ENCODE measurements around the gene RUFY4.
A peak's percentile ranks its signal among the peaks of the same experiment; 100 is the strongest.
"Not testable (repeated sequence)": the region's sequence is repeated elsewhere in the genome, so short reads cannot be mapped to it uniquely, and the experiment has no call there.

DNA sequence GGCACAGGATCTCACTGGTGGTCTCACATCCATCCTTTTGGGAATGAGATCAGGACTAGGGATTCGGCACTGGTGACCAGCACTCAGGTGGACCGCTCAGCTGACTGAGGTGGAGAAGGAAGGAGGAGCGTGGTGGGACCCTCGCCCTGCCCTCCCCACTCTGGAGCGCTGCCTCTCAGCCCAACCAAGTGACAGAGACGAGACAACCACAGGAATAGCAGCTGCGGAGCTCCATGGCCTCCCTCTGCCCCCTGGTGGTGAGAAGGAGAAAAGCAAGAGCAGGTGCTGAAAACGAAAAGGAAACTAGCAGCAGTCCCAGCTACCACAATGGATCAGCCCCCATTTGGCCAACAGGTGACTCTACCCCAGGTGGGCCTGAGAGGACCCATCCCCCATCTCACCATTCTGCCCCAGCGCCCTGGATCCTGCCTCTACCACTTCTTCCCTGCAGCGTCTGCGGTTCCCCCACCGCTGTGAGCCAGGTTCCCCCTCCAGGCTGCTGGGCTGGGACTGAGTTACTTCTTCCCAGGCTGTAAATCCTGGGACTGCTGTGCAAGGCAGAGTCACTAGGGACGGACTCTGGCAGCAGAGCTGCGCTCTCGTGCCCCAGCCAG lies at the start of gene RUFY4:
- TF ChIP-seq, protein P1, sequence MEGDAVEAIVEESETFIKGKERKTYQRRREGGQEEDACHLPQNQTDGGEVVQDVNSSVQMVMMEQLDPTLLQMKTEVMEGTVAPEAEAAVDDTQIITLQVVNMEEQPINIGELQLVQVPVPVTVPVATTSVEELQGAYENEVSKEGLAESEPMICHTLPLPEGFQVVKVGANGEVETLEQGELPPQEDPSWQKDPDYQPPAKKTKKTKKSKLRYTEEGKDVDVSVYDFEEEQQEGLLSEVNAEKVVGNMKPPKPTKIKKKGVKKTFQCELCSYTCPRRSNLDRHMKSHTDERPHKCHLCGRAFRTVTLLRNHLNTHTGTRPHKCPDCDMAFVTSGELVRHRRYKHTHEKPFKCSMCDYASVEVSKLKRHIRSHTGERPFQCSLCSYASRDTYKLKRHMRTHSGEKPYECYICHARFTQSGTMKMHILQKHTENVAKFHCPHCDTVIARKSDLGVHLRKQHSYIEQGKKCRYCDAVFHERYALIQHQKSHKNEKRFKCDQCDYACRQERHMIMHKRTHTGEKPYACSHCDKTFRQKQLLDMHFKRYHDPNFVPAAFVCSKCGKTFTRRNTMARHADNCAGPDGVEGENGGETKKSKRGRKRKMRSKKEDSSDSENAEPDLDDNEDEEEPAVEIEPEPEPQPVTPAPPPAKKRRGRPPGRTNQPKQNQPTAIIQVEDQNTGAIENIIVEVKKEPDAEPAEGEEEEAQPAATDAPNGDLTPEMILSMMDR (IDR thresholded peaks at IDR 0.05): peak; percentile 78; the same call in 1 of the 2 replicates
- TF ChIP-seq, protein P2, sequence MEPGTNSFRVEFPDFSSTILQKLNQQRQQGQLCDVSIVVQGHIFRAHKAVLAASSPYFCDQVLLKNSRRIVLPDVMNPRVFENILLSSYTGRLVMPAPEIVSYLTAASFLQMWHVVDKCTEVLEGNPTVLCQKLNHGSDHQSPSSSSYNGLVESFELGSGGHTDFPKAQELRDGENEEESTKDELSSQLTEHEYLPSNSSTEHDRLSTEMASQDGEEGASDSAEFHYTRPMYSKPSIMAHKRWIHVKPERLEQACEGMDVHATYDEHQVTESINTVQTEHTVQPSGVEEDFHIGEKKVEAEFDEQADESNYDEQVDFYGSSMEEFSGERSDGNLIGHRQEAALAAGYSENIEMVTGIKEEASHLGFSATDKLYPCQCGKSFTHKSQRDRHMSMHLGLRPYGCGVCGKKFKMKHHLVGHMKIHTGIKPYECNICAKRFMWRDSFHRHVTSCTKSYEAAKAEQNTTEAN (CRISPR knock-in tag; IDR thresholded peaks at IDR 0.05): not testable (repeated sequence)
- not testable (repeated sequence) for TF ChIP-seq NR3C1 (CRISPR knock-in tag; conservative IDR thresholded peaks at IDR 0.05; ENCODE audit: low read depth); ZNF121 (CRISPR knock-in tag; IDR thresholded peaks at IDR 0.05); FOXJ3 (CRISPR knock-in tag; IDR thresholded peaks at IDR 0.05; ENCODE audit: borderline replicate concordance); KAT7 (CRISPR knock-in tag; IDR thresholded peaks at IDR 0.05; ENCODE audit: borderline replicate concordance); ATF1 (CRISPR knock-in tag; IDR thresholded peaks at IDR 0.05); ZNF263 (CRISPR knock-in tag; IDR thresholded peaks at IDR 0.05; ENCODE audit: low read depth); TCF7 (CRISPR knock-in tag; IDR thresholded peaks at IDR 0.05; ENCODE audit: low read depth)
- TF ChIP-seq, protein P3, sequence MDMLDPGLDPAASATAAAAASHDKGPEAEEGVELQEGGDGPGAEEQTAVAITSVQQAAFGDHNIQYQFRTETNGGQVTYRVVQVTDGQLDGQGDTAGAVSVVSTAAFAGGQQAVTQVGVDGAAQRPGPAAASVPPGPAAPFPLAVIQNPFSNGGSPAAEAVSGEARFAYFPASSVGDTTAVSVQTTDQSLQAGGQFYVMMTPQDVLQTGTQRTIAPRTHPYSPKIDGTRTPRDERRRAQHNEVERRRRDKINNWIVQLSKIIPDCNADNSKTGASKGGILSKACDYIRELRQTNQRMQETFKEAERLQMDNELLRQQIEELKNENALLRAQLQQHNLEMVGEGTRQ (CRISPR knock-in tag; IDR thresholded peaks at IDR 0.05): not testable (repeated sequence)
- TF ChIP-seq, protein P4, sequence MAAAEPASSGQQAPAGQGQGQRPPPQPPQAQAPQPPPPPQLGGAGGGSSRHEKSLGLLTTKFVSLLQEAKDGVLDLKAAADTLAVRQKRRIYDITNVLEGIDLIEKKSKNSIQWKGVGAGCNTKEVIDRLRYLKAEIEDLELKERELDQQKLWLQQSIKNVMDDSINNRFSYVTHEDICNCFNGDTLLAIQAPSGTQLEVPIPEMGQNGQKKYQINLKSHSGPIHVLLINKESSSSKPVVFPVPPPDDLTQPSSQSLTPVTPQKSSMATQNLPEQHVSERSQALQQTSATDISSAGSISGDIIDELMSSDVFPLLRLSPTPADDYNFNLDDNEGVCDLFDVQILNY (CRISPR knock-in tag; IDR thresholded peaks at IDR 0.05): not testable (repeated sequence)
- TF ChIP-seq, protein P5, sequence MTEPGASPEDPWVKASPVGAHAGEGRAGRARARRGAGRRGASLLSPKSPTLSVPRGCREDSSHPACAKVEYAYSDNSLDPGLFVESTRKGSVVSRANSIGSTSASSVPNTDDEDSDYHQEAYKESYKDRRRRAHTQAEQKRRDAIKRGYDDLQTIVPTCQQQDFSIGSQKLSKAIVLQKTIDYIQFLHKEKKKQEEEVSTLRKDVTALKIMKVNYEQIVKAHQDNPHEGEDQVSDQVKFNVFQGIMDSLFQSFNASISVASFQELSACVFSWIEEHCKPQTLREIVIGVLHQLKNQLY (CRISPR knock-in tag; IDR thresholded peaks at IDR 0.05): not testable (repeated sequence)
- TF ChIP-seq, protein P6, sequence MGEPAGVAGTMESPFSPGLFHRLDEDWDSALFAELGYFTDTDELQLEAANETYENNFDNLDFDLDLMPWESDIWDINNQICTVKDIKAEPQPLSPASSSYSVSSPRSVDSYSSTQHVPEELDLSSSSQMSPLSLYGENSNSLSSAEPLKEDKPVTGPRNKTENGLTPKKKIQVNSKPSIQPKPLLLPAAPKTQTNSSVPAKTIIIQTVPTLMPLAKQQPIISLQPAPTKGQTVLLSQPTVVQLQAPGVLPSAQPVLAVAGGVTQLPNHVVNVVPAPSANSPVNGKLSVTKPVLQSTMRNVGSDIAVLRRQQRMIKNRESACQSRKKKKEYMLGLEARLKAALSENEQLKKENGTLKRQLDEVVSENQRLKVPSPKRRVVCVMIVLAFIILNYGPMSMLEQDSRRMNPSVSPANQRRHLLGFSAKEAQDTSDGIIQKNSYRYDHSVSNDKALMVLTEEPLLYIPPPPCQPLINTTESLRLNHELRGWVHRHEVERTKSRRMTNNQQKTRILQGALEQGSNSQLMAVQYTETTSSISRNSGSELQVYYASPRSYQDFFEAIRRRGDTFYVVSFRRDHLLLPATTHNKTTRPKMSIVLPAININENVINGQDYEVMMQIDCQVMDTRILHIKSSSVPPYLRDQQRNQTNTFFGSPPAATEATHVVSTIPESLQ (CRISPR knock-in tag; IDR thresholded peaks at IDR 0.05): not testable (repeated sequence)

All from WTC11 (cell line).